Small intestine (tissue), 16 donors: ENCODE results near the gene BTN1A1. TPM values are rescaled to one million over a fixed set of nuclear protein-coding genes. Genes with fewer than 3 reads are reported as not detected.

Experiments used
- DNase-seq, 2 donors: peaks; one replicate each; pipeline versions ENCODE4 v3.0.0 to v3.0.0-alpha.2; 2013
- FAIRE-seq: peaks from 2 replicates; lab custom pipeline; 2012; peaks lifted over from hg19 to GRCh38; lab: Jason Lieb, UNC
- H3K27ac ChIP-seq, 3 donors: one replicate each; pipeline ENCODE4 v1.5.1; 2013; ENCODE audit warnings: low read length in 2 of 3, mild to moderate bottlenecking in 2 of 3, control low read depth in 1 of 3, inconsistent platforms in 1 of 3, low read depth in 1 of 3, moderate library complexity in 1 of 3
- H3K27me3 ChIP-seq, 3 donors: one replicate each; pipeline ENCODE4 v1.6.1; 2013; ENCODE audit warnings: low read length in 3 of 3, inconsistent platforms in 1 of 3; ENCODE audit not compliant: control insufficient read depth in 3 of 3, insufficient read depth in 3 of 3
- H3K36me3 ChIP-seq, 3 donors: one replicate each; pipeline ENCODE4 v1.6.1; 2013; ENCODE audit warnings: low read length in 3 of 3, inconsistent platforms in 1 of 3, low read depth in 1 of 3, mild to moderate bottlenecking in 1 of 3, moderate library complexity in 1 of 3; ENCODE audit not compliant: control insufficient read depth in 3 of 3, insufficient read depth in 2 of 3
- H3K4me1 ChIP-seq, 3 donors: one replicate each; pipeline ENCODE4 v1.6.1; 2013; ENCODE audit warnings: low read length in 2 of 3, inconsistent platforms in 1 of 3, low read depth in 1 of 3, mild to moderate bottlenecking in 1 of 3, moderate library complexity in 1 of 3; ENCODE audit not compliant: control insufficient read depth in 3 of 3, insufficient read depth in 2 of 3
- H3K4me3 ChIP-seq, 3 donors: one replicate each; pipeline ENCODE4 v1.5.1; 2013; ENCODE audit warnings: low read length in 3 of 3, control low read depth in 1 of 3, inconsistent platforms in 1 of 3, low read depth in 1 of 3, mild to moderate bottlenecking in 1 of 3, moderate library complexity in 1 of 3
- H3K9me3 ChIP-seq, 2 donors: one replicate each; pipeline ENCODE4 v1.6.1; 2013; ENCODE audit warnings: low read depth in 1 of 2, low read length in 1 of 2; ENCODE audit not compliant: control insufficient read depth in 2 of 2, insufficient read depth in 1 of 2
- WGBS, 3 donors: extraction: QIAGEN DNeasy Blood & Tissue Kit; methylation state at CpG; one replicate each; pipeline ENCODE4 v1.1.7; 2013; 5-methylcytosine and 5-hydroxymethylcytosine counted together
- long read RNA-seq, 10 donors: transcript quantifications; one replicate each; lab custom pipeline, GENCODE V29; 2026
- polyA plus RNA-seq, 4 donors: library from polyadenylated mRNA; stranded (reverse) in 3 of 4; unstranded in 1 of 4; fragments of 200-250 nt in 3 of 4; fragments of 120-200 nt in 1 of 4; gene quantifications; one replicate each; pipeline versions ENCODE4 v1.2.1 to v1.2.3, GENCODE V29; 2013
- donor health status: healthy with polysubstance abuse.
- donor health status: control.
- donor health status: control.
- donor health status: Bipolar disorder and iron deficiency.
- donor health status: healthy.

The BTN1A1 gene
- under 1 TPM in 2 of 4 donors, not detected in 2; 0.15 to 0.48 TPM for polyA plus RNA-seq
- long read RNA-seq, donor 1: 0 reads
- long read RNA-seq, donor 2: 0 reads
- long read RNA-seq, donor 3: 0 reads
- long read RNA-seq, donor 4: 0 reads
- long read RNA-seq, donor 5: 0 reads
- long read RNA-seq, donor 6: 0 reads
- long read RNA-seq, donor 7: 0 reads
- long read RNA-seq, donor 8: 0 reads
- long read RNA-seq, donor 9: 0 reads
- long read RNA-seq, donor 10: 0 reads

DNA sequence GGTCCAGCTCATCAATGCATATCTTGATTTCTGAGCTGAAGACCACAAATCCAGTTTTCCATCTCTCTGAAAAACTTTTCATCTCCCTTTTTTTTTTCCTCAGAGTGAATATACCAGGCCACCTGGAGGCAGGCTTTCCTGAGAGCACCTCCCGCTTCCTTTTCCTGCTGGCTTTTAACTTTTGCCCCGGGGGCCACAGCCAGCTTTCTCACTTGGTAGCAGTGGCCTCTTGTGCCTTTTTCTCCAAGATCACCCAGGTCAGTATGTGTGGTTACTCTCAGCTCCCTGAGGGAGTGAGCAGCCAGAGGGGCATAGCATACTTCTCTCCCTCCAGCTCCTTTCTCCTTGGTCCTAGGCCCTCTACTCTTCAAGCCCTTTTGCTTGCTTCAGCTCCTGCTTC lies at the start of gene BTN1A1:
Gene BTN1A1, plus strand, starts transcription at position 202 of the 400 bp plus-strand sequence. CDS start 984 bp downstream, outside the sequence.
- Histone ChIP-seq H3K27me3 (peaks cover 0 to 15% (median 0%) of the 10 kb centered on the region in 3 donors), H3K9me3 (no peaks in the 10 kb centered on the region), H3K4me3 (no peak within 1 kb of the TSS), H3K27ac (no peak within 1 kb of the TSS), H3K36me3 (no peaks in the 10 kb centered on the region), H3K4me1 (peaks cover 0 to 10% (median 0%) of the 10 kb centered on the region in 3 donors)
- no peak for FAIRE-seq
- DNase-seq: peak in 1 of 2 donors; percentile 19
- 42 to 49% (median 44%) methylated on average over 2 of the region's 2 CpGs for WGBS, 3 donors

- no peak overlapping the region for H3K27ac ChIP-seq
- H3K27me3 ChIP-seq: no peaks in the 10 kb centered on the region
- peaks cover 5 to 20% (median 7%) of the 10 kb centered on the region in 3 donors for H3K36me3 ChIP-seq
- H3K4me3 ChIP-seq: no peak overlapping the region
- FAIRE-seq: no peak
- peaks cover 3 to 8% (median 4%) of the 10 kb centered on the region in 3 donors for H3K4me1 ChIP-seq
- DNase-seq: no peak
- no peaks in the 10 kb centered on the region for H3K9me3 ChIP-seq
- 72 to 95% (median 94%) methylated on average over 1 of the region's 1 CpG for WGBS, 3 donors
Observed at GRCh38 chr6:26452631-26453235, 47.4 kb upstream of the BTN1A1 start.

GRCh38 chr6:26454631-26455030 lies 45.5 kb upstream of the BTN1A1 start:
- Histone ChIP-seq H3K9me3 (no peaks in the 10 kb centered on the region), H3K4me3 (no peak overlapping the region), H3K27ac (no peak overlapping the region), H3K27me3 (no peaks in the 10 kb centered on the region), H3K36me3 (peaks cover 1 to 22% (median 2%) of the 10 kb centered on the region in 3 donors), H3K4me1 (peaks cover 3 to 10% (median 10%) of the 10 kb centered on the region in 3 donors)
- DNase-seq (no peak), FAIRE-seq (no peak)
- 96 to 98% (median 97%) methylated on average over 1 of the region's 1 CpG for WGBS, 3 donors

DNA sequence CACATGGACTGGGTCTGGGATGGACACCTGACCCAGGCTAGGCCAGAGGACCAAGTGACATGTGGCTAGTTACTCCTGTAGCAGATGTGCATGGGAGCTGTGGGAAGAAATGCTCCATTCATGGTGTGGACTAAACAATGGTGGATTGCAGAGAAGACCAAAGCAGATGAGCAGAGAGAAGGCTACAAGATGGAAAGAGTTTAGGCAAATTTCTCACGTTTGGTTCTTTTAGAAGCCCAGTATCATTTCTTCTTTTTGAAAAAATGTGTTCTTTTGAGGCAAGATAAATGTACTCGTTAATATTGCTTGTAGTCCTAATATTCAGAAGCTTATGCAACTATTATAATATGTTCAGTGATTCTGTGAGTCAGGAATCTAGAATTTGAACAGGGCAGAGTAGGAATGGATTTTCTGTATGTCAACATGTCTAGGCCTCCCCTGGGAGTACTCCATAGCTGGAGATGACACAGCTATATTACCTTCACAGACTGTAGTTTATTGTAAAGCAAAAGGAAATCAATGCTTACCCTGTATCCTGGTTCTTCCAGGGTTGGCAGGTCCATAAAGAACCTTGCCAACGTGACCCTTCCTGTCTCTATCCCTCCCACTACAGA lies 44.6 kb upstream of the BTN1A1 start:
- DNase-seq: no peak
- H3K4me3 ChIP-seq: no peak overlapping the region
- no peaks in the 10 kb centered on the region for H3K9me3 ChIP-seq
- H3K27me3 ChIP-seq: no peaks in the 10 kb centered on the region
- 86 to 96% (median 93%) methylated on average over 3 of the region's 3 CpGs for WGBS, 3 donors
- H3K4me1 ChIP-seq: peaks cover 4 to 16% (median 10%) of the 10 kb centered on the region in 3 donors
- peaks cover 0 to 23% (median 0%) of the 10 kb centered on the region in 3 donors for H3K36me3 ChIP-seq
- FAIRE-seq: no peak
- H3K27ac ChIP-seq: no peak overlapping the region

- WGBS, 3 donors: 16 to 23% (median 17%) methylated on average over 9 of the region's 9 CpGs
- no peak for DNase-seq
- no peak for FAIRE-seq
Observed at GRCh38 chr6:26457264-26457805, 42.8 kb upstream of the BTN1A1 start.

DNA sequence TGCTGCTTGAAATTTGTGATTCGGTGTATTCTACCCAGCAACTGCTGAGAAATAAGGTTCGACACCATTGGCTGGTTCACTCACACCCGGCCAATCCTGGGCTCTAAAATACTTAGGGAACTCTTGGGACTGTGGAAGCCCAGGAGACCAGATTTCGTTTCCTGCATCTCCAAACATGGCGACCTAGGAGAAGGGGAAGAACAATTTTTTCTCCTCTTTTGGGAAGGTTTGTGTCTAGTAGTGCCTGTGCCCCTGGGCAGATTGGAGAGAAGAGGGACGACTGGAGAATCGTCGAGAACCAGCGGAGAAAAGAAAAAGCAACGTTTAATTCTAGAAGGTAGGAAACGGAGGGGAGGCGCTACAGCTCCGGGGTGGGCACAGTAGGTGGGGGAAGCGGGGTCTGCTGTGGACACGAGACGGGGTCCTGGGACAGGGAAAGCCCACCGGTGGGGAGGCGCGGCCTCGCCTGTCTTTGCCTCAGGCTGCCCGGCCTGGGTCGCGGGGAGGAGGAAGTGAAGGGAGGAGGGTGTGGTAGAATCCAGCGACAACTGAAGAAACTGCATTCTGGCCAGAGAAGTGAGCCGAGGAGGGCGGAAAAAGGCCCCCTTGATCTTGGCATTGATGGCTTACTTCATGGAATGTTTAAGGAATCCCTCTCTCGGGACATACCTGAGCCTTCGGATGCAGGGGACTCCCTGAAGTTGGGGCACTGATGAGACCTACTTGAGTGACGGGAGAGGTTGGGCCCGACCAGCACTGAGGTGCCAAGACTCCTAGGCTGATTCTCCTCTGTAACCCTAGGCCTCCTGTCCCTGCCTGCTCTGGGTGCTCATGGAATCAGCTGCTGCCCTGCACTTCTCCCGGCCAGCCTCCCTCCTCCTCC lies 42.1 kb upstream of the BTN1A1 start, which contains the start of gene BTN2A1:
Gene BTN2A1, plus strand, starts transcription at position 150 of the 883 bp plus-strand sequence. Its CDS starts 682 bp downstream, at position 832.
- Histone ChIP-seq H3K27ac (peak within 1 kb of the TSS; percentile 79 to 92 (median 90)), H3K36me3 (peaks cover 4 to 27% (median 9%) of the 10 kb centered on the region in 3 donors), H3K9me3 (no peaks in the 10 kb centered on the region), H3K27me3 (no peaks in the 10 kb centered on the region), H3K4me1 (peaks cover 5 to 17% (median 15%) of the 10 kb centered on the region in 3 donors), H3K4me3 (peak within 1 kb of the TSS; percentile 80 to 96 (median 92))
- 0 to 1% (median 1%) methylated on average over 30 to 31 of the region's 31 CpGs for WGBS, 3 donors
- FAIRE-seq (peak; percentile 44), DNase-seq (peak; percentile 93 to 96)

More at GRCh38 chr6:26457264-26457805, 42.8 kb upstream of the BTN1A1 start:
- Histone ChIP-seq H3K27me3 (no peaks in the 10 kb centered on the region), H3K4me3 (peak overlapping the region in 2 of 3 donors; percentile 92 to 96), H3K36me3 (peaks cover 0 to 23% (median 3%) of the 10 kb centered on the region in 3 donors), H3K4me1 (peaks cover 5 to 20% (median 15%) of the 10 kb centered on the region in 3 donors), H3K9me3 (no peaks in the 10 kb centered on the region), H3K27ac (peak overlapping the region; percentile 79 to 92 (median 90))

- H3K36me3 ChIP-seq: peaks cover 9 to 37% (median 17%) of the 10 kb centered on the region in 3 donors
- no peak overlapping the region for H3K27ac ChIP-seq
- H3K27me3 ChIP-seq: no peaks in the 10 kb centered on the region
- 77 to 82% (median 79%) methylated on average over 16 of the region's 16 CpGs for WGBS, 3 donors
- DNase-seq (no peak), FAIRE-seq (no peak)
- peaks cover 5 to 17% (median 15%) of the 10 kb centered on the region in 3 donors for H3K4me1 ChIP-seq
- H3K4me3 ChIP-seq: peak overlapping the region in 2 of 3 donors; percentile 37 to 92
- H3K9me3 ChIP-seq: no peaks in the 10 kb centered on the region
Observed at GRCh38 chr6:26459023-26459810, 40.9 kb upstream of the BTN1A1 start.
